Neuron (in vitro differentiated cells): ENCODE measurements around the gene NDST1.

ENCODE experiments used
- H2AFZ ChIP-seq: one replicate; pipeline ENCODE4 v1.6.1; 2013; ENCODE audit warnings: low read depth, mild to moderate bottlenecking, inconsistent platforms, low read length, moderate library complexity
- H3K27me3 ChIP-seq: one replicate; pipeline ENCODE4 v1.6.1; 2013; ENCODE audit warnings: low read length; ENCODE audit not compliant: insufficient read depth
- H3K36me3 ChIP-seq: one replicate; pipeline ENCODE4 v1.6.1; 2013; ENCODE audit warnings: low read length; ENCODE audit not compliant: insufficient read depth
- H3K4me1 ChIP-seq: one replicate; pipeline ENCODE4 v1.6.1; 2013; ENCODE audit warnings: low read length; ENCODE audit not compliant: insufficient read depth
- H3K4me3 ChIP-seq: 2 replicates; pipeline ENCODE4 v1.5.1; 2013; ENCODE audit warnings: mild to moderate bottlenecking, low read length, moderate library complexity
- H3K9me3 ChIP-seq: one replicate; pipeline ENCODE4 v1.6.1; 2013; ENCODE audit warnings: low read length

Gene NDST1

DNA sequence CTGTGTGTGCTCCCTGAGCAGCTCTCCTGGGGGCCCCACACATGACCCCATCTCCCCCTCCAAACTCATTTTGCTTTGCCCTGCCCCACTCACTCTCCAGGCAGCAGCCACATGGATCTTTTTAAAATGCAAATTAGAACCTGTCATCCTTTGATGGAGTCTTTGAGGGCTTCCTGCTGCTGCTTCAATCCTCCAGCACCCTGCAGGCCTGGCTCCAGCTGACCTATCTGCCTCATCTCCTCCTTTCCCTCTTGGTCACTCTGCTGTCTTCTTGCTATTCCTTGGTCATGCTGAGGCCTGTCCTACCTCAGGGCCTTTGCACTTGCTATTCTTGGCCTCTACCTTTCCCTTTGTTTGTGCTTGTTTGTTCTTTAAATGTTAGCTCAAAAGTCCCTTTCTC lies 17.9 kb downstream of the NDST1 start:
- no peak overlapping the region for H2AFZ ChIP-seq
- H3K4me1 ChIP-seq: peaks cover 20% of the 10 kb centered on the region
- peaks cover 24% of the 10 kb centered on the region for H3K36me3 ChIP-seq
- no peaks in the 10 kb centered on the region for H3K9me3 ChIP-seq
- no peak overlapping the region for H3K4me3 ChIP-seq
- no peaks in the 10 kb centered on the region for H3K27me3 ChIP-seq

DNA sequence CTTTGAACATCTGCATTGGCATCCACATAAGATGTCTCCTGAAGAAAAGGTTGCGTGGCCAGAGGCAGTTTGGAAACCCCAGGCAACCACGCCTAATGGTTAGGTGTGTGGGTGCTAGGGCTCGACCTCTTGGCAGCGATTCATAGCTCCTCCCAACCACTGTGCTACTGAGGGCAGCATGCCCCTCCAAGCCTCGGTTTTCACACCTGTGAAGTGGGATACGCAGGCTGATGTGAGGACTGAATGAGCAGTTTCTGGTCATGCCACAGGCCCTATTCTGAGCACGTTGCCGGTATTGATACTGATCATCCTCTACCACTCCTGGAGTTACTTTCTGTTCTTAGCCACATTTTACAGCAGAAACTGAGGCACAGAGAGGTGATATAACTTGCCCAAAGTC lies 19.1 kb downstream of the NDST1 start:
- Histone ChIP-seq H3K27me3 (no peaks in the 10 kb centered on the region), H3K36me3 (peaks cover 17% of the 10 kb centered on the region), H3K4me3 (no peak overlapping the region), H3K4me1 (peaks cover 20% of the 10 kb centered on the region), H3K9me3 (no peaks in the 10 kb centered on the region), H2AFZ (no peak overlapping the region)

DNA sequence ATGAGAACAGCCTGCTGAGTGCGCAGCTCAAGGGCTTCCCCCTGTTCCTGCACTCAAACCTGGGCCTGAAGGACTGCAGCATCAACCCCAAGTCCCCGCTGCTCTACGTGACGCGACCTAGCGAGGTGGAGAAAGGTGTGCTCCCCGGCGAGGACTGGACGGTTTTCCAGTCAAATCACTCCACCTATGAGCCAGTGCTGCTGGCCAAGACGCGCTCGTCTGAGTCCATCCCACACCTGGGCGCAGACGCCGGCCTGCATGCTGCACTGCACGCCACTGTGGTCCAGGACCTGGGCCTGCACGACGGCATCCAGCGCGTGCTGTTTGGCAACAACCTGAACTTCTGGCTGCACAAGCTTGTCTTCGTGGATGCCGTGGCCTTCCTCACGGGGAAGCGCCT lies 19.9 kb downstream of the NDST1 start:
- Histone ChIP-seq H3K4me3 (no peak overlapping the region), H3K4me1 (peaks cover 20% of the 10 kb centered on the region), H2AFZ (no peak overlapping the region), H3K36me3 (peaks cover 21% of the 10 kb centered on the region), H3K27me3 (no peaks in the 10 kb centered on the region), H3K9me3 (no peaks in the 10 kb centered on the region)

DNA sequence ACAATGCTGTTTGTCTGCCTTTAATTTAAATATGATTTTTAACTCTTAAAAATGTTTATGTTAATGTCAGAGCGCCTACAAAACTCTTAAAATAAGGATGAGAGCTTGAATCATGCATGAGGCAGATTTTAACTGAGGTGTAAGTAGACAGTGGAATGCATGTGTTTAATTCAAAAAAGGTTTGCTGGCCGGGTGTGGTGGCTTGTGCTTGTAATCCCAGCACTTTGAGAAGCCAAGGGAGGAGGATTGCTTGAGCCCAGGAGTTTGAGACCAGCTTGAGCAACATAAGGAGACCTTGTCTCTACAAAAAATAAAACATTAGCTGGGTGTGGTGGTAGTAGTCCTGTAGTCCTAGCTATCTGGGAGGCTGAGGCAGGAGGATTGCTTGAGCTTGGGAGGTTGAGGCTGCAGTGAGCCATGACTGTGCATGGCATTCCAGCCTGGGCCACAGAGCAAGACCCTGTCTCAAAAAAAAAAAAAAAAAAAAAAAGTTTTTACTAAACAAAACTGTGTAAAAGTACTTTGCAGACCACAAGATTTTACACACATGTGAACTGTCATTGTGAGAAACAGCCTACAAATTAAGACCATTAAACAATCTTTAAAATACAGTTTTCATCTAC lies 21.1 kb downstream of the NDST1 start:
- H2AFZ ChIP-seq: no peak overlapping the region
- H3K27me3 ChIP-seq: no peaks in the 10 kb centered on the region
- H3K9me3 ChIP-seq: no peaks in the 10 kb centered on the region
- no peak overlapping the region for H3K4me3 ChIP-seq
- H3K4me1 ChIP-seq: peaks cover 15% of the 10 kb centered on the region
- peaks cover 30% of the 10 kb centered on the region for H3K36me3 ChIP-seq

DNA sequence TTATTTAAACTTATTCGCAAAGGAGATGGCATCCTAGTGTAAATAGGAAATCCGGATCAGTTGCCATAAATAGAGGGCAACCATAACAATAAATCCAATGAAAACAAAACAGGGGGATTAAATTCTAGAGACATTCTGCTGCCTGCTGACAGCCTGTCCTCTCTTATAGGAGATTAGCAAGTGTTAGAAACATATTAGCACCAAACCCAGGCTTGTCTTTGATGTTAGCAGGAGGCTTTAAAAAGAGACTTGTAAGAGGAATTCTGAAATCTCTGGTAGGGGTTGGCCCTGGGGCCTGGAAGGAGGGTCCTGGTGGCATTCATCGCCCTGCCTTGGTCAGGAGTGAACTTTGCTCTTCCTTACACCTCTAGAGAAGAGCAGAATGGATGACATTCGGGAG lies 21.6 kb downstream of the NDST1 start:
- no peak overlapping the region for H2AFZ ChIP-seq
- H3K4me1 ChIP-seq: peaks cover 12% of the 10 kb centered on the region
- no peaks in the 10 kb centered on the region for H3K27me3 ChIP-seq
- H3K4me3 ChIP-seq: no peak overlapping the region
- peaks cover 35% of the 10 kb centered on the region for H3K36me3 ChIP-seq
- H3K9me3 ChIP-seq: no peaks in the 10 kb centered on the region

DNA sequence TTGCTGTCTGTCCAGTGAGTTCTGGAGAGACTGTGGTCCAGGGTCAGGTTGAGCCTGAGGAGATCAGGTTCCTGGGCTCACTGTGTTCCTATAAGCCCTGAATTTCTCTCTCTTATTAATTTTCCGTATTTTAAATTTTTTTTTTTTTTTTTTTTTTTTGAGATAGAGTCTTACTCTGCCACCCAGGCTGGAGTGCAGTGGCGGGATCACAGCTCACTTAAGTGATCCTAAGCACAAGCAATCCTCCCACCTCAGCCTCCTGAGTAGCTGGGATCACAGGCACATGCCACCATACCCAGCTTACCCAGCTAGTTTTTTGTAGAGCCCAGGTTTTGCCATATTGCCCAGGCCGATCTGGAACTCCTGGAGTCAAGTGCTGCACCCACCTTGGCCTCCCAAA lies 22.5 kb downstream of the NDST1 start:
- H3K36me3 ChIP-seq: peaks cover 43% of the 10 kb centered on the region
- H3K9me3 ChIP-seq: no peaks in the 10 kb centered on the region
- peaks cover 7% of the 10 kb centered on the region for H3K4me1 ChIP-seq
- H3K27me3 ChIP-seq: no peaks in the 10 kb centered on the region
- no peak overlapping the region for H3K4me3 ChIP-seq
- no peak overlapping the region for H2AFZ ChIP-seq

DNA sequence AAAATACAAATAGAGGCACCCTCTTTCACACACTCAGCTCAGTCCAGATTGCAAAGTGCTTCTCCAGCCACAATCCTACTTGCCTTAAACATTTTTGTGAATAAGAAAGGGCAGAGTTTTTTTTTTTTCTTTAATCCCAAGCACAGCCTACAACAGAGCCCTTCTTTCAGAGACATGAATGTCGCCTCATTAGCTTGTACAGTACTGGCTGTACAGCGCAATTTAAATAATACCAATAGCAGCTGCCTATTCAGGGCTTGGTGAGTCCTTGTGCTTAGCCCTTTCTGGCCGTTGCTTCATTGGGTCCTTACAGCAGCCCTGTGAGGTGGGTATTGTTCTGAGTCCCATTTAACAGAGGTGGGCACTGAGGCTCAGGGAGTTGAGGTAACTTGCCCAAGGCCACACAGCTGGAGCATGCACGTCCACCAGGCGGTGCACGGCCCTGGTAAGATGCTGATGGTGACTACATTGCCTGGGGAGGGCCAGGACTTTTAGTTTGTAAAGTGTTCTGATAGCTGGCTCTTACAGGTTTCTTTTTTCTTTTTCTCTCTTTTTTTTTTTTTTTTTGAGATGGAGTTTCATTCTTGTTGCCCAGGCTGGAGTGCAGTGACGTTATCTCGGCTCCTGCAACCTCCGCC lies 23.1 kb downstream of the NDST1 start:
- H3K27me3 ChIP-seq: no peaks in the 10 kb centered on the region
- peaks cover 50% of the 10 kb centered on the region for H3K36me3 ChIP-seq
- H3K9me3 ChIP-seq: no peaks in the 10 kb centered on the region
- H2AFZ ChIP-seq: no peak overlapping the region
- H3K4me1 ChIP-seq: peaks cover under 1% of the 10 kb centered on the region
- H3K4me3 ChIP-seq: no peak overlapping the region

DNA sequence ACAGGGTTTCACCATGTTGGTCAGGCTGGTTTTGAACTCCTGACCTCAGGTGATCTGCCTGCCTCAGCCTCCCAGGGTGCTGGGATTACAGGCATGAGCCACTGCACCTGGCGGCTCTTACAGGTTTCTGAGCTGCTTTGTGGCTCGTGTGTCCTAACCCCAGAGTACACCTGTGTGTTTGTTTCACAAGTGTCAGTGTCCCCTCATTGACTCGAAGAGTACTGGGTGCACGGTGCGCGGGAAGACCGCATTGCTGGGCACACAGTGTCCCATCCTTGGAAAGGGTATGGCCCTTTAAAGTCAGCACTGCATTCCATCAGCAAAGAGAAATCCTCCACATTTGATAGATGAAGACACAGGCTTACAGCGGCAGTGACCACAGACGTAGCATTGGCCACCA lies 23.8 kb downstream of the NDST1 start:
- no peaks in the 10 kb centered on the region for H3K27me3 ChIP-seq
- no peaks in the 10 kb centered on the region for H3K4me1 ChIP-seq
- H2AFZ ChIP-seq: no peak overlapping the region
- H3K9me3 ChIP-seq: no peaks in the 10 kb centered on the region
- no peak overlapping the region for H3K4me3 ChIP-seq
- H3K36me3 ChIP-seq: peaks cover 54% of the 10 kb centered on the region

DNA sequence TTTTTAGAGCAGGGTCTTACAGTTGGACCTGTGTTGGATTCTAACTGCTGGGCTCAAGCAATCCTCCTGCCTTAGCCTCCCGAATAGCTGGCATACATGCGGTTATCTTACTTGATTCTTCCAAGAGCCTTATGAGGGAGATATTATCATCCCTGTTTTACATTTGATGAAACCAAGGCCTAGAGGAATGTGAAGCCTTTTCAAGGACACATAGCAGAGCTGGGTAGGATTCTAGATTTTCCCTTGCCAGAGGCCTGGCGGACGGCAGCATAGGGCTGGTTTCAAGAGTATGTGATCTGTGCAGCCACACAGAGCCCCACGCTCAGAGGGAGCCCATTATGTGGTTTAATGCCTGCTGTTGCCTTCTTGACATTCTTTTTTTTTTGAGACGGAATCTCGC lies 24.2 kb downstream of the NDST1 start:
- no peaks in the 10 kb centered on the region for H3K9me3 ChIP-seq
- H3K4me3 ChIP-seq: no peak overlapping the region
- H3K36me3 ChIP-seq: peaks cover 55% of the 10 kb centered on the region
- no peak overlapping the region for H2AFZ ChIP-seq
- H3K27me3 ChIP-seq: no peaks in the 10 kb centered on the region
- no peaks in the 10 kb centered on the region for H3K4me1 ChIP-seq

DNA sequence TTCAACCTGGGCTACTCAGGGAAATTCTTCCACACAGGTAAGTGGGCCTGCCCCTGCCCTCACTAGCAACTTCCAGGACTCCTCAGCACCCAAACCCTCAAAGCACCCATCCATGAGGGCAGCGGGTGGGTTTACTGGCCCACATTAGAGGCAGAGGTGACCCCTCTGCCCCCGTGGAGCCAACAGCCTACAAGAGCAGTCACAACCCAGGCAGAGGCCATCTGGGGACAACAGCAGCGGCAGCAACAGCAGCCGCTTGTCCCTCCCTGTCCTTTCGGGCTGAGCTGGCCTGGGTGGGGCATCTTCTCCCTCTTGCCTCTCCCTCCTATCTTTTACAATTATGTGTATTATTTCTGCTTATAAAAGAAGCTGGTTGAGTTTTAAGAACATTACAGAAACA lies 25.1 kb downstream of the NDST1 start:
- peaks cover 49% of the 10 kb centered on the region for H3K36me3 ChIP-seq
- no peaks in the 10 kb centered on the region for H3K9me3 ChIP-seq
- H2AFZ ChIP-seq: no peak overlapping the region
- no peak overlapping the region for H3K4me3 ChIP-seq
- no peaks in the 10 kb centered on the region for H3K4me1 ChIP-seq
- H3K27me3 ChIP-seq: no peaks in the 10 kb centered on the region

DNA sequence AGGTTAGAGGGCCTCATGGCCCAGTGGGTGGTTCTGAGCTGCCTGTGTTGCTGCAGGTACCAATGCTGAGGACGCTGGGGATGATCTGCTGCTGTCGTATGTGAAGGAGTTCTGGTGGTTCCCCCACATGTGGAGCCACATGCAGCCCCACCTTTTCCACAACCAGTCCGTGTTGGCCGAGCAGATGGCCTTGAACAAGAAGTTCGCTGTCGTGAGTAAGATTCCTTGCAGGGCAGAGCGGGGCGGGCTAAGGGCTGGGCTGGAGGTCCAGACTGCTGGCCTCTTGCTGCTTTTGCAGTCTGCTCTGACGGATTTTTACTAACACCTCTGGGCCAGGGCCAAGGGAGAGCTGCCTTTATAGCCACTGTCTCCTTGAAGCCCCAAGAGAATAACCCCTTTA lies 26.9 kb downstream of the NDST1 start:
- no peak overlapping the region for H3K4me3 ChIP-seq
- no peaks in the 10 kb centered on the region for H3K9me3 ChIP-seq
- H3K27me3 ChIP-seq: no peaks in the 10 kb centered on the region
- peaks cover 65% of the 10 kb centered on the region for H3K36me3 ChIP-seq
- no peak overlapping the region for H2AFZ ChIP-seq
- no peaks in the 10 kb centered on the region for H3K4me1 ChIP-seq

DNA sequence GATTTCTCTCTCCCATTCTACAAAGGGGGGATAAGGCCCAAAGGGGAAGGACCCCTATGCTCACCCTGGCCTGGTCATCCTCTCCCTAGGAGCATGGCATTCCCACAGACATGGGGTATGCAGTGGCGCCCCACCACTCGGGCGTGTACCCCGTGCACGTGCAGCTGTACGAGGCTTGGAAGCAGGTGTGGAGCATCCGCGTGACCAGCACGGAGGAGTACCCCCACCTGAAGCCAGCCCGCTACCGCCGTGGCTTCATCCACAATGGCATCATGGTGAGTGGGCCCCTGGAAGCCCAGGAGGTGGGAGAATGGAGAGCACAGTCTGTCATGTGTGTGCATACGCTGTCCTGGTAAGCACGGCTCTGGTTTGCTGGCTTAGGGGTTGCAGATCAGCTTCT lies 27.7 kb downstream of the NDST1 start:
- Histone ChIP-seq H3K4me1 (no peaks in the 10 kb centered on the region), H2AFZ (no peak overlapping the region), H3K4me3 (no peak overlapping the region), H3K27me3 (no peaks in the 10 kb centered on the region), H3K9me3 (no peaks in the 10 kb centered on the region), H3K36me3 (peaks cover 73% of the 10 kb centered on the region)

DNA sequence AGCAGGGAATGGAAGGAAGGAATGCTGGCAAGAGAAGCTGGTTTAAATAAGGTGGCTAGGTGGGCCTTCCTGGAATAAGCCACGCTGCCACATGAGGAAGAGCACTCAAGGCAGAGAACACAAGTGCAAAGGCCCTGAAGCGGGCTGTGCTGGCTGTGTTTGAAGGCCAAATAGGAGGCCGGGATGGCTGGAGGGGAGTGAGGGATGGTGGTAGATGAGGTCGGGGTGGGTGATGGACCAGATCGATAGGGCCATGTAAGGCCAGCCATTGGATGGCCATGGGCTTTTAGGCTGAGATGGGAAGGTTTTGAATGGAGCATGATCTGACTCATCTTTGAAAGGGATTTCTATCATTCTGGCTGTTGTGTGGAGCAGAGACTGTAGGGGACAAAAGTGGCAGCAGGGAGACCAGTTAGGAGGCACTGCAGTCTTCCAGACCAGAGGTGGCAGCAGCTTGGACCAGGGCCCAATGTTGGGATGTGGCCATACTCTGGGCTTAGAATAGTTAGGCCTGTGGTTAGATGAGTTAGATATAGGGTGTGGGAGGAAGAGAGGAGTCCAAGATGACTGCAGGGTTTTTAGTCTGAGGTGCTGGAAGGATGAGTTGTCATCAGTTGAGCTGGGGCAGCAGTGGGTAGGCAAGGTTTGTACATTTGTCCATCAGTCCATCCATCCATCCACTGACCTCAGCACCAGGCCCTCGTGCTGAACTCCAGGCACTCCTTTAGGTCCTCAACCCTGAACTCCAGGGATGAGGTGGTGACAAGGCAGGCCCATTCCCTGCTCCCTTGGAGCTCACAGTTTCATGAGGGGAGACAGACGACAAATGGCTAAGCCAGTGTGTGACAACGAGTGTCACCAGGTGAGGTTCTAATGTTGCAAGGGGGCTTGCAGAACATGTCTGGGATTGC lies 30.3 kb downstream of the NDST1 start:
- Histone ChIP-seq H3K27me3 (no peaks in the 10 kb centered on the region), H3K9me3 (no peaks in the 10 kb centered on the region), H2AFZ (no peak overlapping the region), H3K36me3 (peaks cover 86% of the 10 kb centered on the region), H3K4me1 (peaks cover 9% of the 10 kb centered on the region), H3K4me3 (no peak overlapping the region)
